Mesothelial cell of epicardium (in vitro differentiated cells): ENCODE measurements around the gene SIK3. TPM values are rescaled to one million over a fixed set of nuclear protein-coding genes. Genes with fewer than 3 reads are reported as not detected.

Experiments used
- DNase-seq, 2 experiments: peaks; one replicate each; pipeline ENCODE4 v3.0.0; 2021; ENCODE audit warnings: low spot score in 2 of 2; ENCODE audit not compliant: unreplicated experiment in 2 of 2
- H3K27ac Mint-ChIP-seq: 2 replicates; pipeline ENCODE4 v1.8.0; 2021; ENCODE audit warnings: mixed read lengths
- H3K27me3 Mint-ChIP-seq: 2 replicates; pipeline ENCODE4 v1.8.0; 2021; ENCODE audit warnings: low read depth, mixed read lengths
- H3K36me3 Mint-ChIP-seq: 2 replicates; pipeline ENCODE4 v1.8.0; 2021; ENCODE audit warnings: mixed read lengths
- H3K4me1 Mint-ChIP-seq: 2 replicates; pipeline ENCODE4 v1.8.0; 2021; ENCODE audit warnings: mixed read lengths
- H3K4me3 Mint-ChIP-seq: 2 replicates; pipeline ENCODE4 v1.8.0; 2021; ENCODE audit warnings: mild to moderate bottlenecking, moderate library complexity, mixed read lengths
- H3K9me3 Mint-ChIP-seq: 2 replicates; pipeline ENCODE4 v1.8.0; 2021; ENCODE audit warnings: mixed read lengths
- CTCF ChIP-seq: fragments of 200-600 bp; sonication (generic); IDR thresholded peaks from one replicate; pipeline ENCODE4 v1.5.0; 2021; ENCODE audit warnings: antibody characterized with exemption; ENCODE audit not compliant: unreplicated experiment
- total RNA-seq: library from RNA; stranded (reverse); gene quantifications from 3 replicates; pipeline ENCODE4 v1.2.1, GENCODE V29; 2021

SIK3 gene
- total RNA-seq, 1 donor from 2014 or later = 35.6 TPM

- no peaks in the 10 kb centered on the region for H3K27me3 Mint-ChIP-seq
- H3K9me3 Mint-ChIP-seq = no peaks in the 10 kb centered on the region
- no peak overlapping the region for H3K4me3 Mint-ChIP-seq
- DNase-seq = no peak
- no peak for TF ChIP-seq CTCF
- H3K4me1 Mint-ChIP-seq = peaks cover 14% of the 10 kb centered on the region
- no peak overlapping the region for H3K27ac Mint-ChIP-seq
- H3K36me3 Mint-ChIP-seq = no peaks in the 10 kb centered on the region
Measured at GRCh38 chr11:116825854-116826750, 272.1 kb downstream of the SIK3 start.

GRCh38 chr11:116825434-116825833 is 272.8 kb downstream of the SIK3 start:
- DNase-seq = no peak
- Mint-ChIP-seq H3K4me3 (no peak overlapping the region), H3K4me1 (peaks cover 14% of the 10 kb centered on the region), H3K9me3 (no peaks in the 10 kb centered on the region), H3K27me3 (no peaks in the 10 kb centered on the region), H3K36me3 (no peaks in the 10 kb centered on the region), H3K27ac (no peak overlapping the region)
- no peak for TF ChIP-seq CTCF

- H3K4me1 Mint-ChIP-seq = peaks cover under 1% of the 10 kb centered on the region
- H3K27me3 Mint-ChIP-seq = no peaks in the 10 kb centered on the region
- no peaks in the 10 kb centered on the region for H3K36me3 Mint-ChIP-seq
- no peak within 1 kb of the TSS for H3K4me3 Mint-ChIP-seq
- TF ChIP-seq CTCF = no peak
- no peak within 1 kb of the TSS for H3K27ac Mint-ChIP-seq
- no peaks in the 10 kb centered on the region for H3K9me3 Mint-ChIP-seq
- no peak for DNase-seq
Measured at GRCh38 chr11:116823031-116823843, 275.0 kb downstream of the SIK3 start, which contains the start of gene APOA4. Gene APOA4, minus strand, starts transcription at chr11:116823304. Its CDS starts 113 bp downstream, at chr11:116823191.

- H3K27me3 Mint-ChIP-seq = no peaks in the 10 kb centered on the region
- H3K4me3 Mint-ChIP-seq = no peak overlapping the region
- DNase-seq = no peak
- no peak overlapping the region for H3K27ac Mint-ChIP-seq
- TF ChIP-seq CTCF = no peak
- no peaks in the 10 kb centered on the region for H3K9me3 Mint-ChIP-seq
- no peaks in the 10 kb centered on the region for H3K4me1 Mint-ChIP-seq
- no peaks in the 10 kb centered on the region for H3K36me3 Mint-ChIP-seq
Measured at GRCh38 chr11:116822575-116822974, 275.7 kb downstream of the SIK3 start.

GRCh38 chr11:116821050-116821918 is 276.9 kb downstream of the SIK3 start:
- DNase-seq = no peak
- H3K27me3 Mint-ChIP-seq = no peaks in the 10 kb centered on the region
- H3K36me3 Mint-ChIP-seq = no peaks in the 10 kb centered on the region
- H3K4me1 Mint-ChIP-seq = no peaks in the 10 kb centered on the region
- no peaks in the 10 kb centered on the region for H3K9me3 Mint-ChIP-seq
- H3K27ac Mint-ChIP-seq = no peak overlapping the region
- TF ChIP-seq CTCF = no peak
- H3K4me3 Mint-ChIP-seq = no peak overlapping the region
